Lower lobe of right lung (tissue), 2 donors: ENCODE measurements around the gene CCNE1. TPM values are rescaled to one million over a fixed set of nuclear protein-coding genes. Genes with fewer than 3 reads are reported as not detected.

Experiments
- ATAC-seq, 2 donors: fragments of 200-7000 bp; cut with Tn5 transposase; one replicate each; pipeline ENCODE4 v1.9.1; 2020 to 2022; ENCODE audit warnings: mild to moderate bottlenecking in 2 of 2, moderate library complexity in 2 of 2
- DNase-seq: peaks from one replicate; pipeline ENCODE4 v3.0.0-alpha.2; 2020
- H3K27ac ChIP-seq: fragments of 200-600 bp; one replicate; pipeline ENCODE4 v1.8.0; 2022
- H3K27me3 ChIP-seq: fragments of 200-600 bp; one replicate; pipeline ENCODE4 v1.8.0; 2022; ENCODE audit warnings: low read depth
- H3K36me3 ChIP-seq: fragments of 200-600 bp; one replicate; pipeline ENCODE4 v1.8.0; 2022; ENCODE audit warnings: mild to moderate bottlenecking
- H3K4me1 ChIP-seq: fragments of 200-600 bp; one replicate; pipeline ENCODE4 v1.8.0; 2022
- H3K4me3 ChIP-seq: fragments of 200-600 bp; one replicate; pipeline ENCODE4 v1.8.0; 2022; ENCODE audit warnings: mild to moderate bottlenecking
- H3K9me3 ChIP-seq: fragments of 200-600 bp; one replicate; pipeline ENCODE4 v1.8.0; 2022
- CTCF ChIP-seq: fragments of 200-600 bp; IDR thresholded peaks from one replicate; pipeline ENCODE4 v1.8.0; 2022; ENCODE audit warnings: antibody characterized with exemption, mild to moderate bottlenecking
- intact Hi-C: fragments of 100-400 bp; cut with DNase I; formaldehyde crosslinking; loops from one replicate; pipeline ENCODE4 v1.11.0; 2022
- total RNA-seq: library from RNA; stranded (reverse); fragmentation: NEBNext Ultra II Directional; extraction: Animal tissue kit (Norgen Biotek cat#: 25700); gene quantifications from one replicate; pipeline ENCODE4 v1.2.1, GENCODE V29; 2021
- donor health status: DM: no; HTN: yes; CAD: no; lungs with severe emphysema.

CCNE1 gene
- total RNA-seq, 1 donor from 2014 or later = 1.0 TPM

GRCh38 chr19:29851769-29852521, 40.2 kb downstream of the CCNE1 start:
- no peak for DNase-seq
- no peaks in the 10 kb centered on the region for H3K9me3 ChIP-seq
- H3K36me3 ChIP-seq = no peaks in the 10 kb centered on the region
- no peaks in the 10 kb centered on the region for H3K4me1 ChIP-seq
- TF ChIP-seq CTCF = no peak
- peaks cover 15% of the 10 kb centered on the region for H3K27me3 ChIP-seq
- no peak for ATAC-seq
- H3K27ac ChIP-seq = no peak overlapping the region
- H3K4me3 ChIP-seq = no peak overlapping the region
- intact Hi-C loops = no loop called here

GRCh38 chr19:29854033-29854432, 42.2 kb downstream of the CCNE1 start:
- ATAC-seq (no peak), DNase-seq (no peak)
- Histone ChIP-seq H3K4me3 (no peak overlapping the region), H3K4me1 (no peaks in the 10 kb centered on the region), H3K27me3 (peaks cover 24% of the 10 kb centered on the region), H3K9me3 (no peaks in the 10 kb centered on the region), H3K36me3 (no peaks in the 10 kb centered on the region), H3K27ac (no peak overlapping the region)
- TF ChIP-seq CTCF = no peak
- intact Hi-C loops = no loop called here

GRCh38 chr19:29855087-29855486, 43.3 kb downstream of the CCNE1 start:
- no peak for TF ChIP-seq CTCF
- DNase-seq = no peak
- no peaks in the 10 kb centered on the region for H3K4me1 ChIP-seq
- peaks cover 24% of the 10 kb centered on the region for H3K27me3 ChIP-seq
- H3K9me3 ChIP-seq = no peaks in the 10 kb centered on the region
- intact Hi-C loops = no loop called here
- no peaks in the 10 kb centered on the region for H3K36me3 ChIP-seq
- ATAC-seq = no peak
- H3K27ac ChIP-seq = no peak overlapping the region
- no peak overlapping the region for H3K4me3 ChIP-seq

GRCh38 chr19:29855741-29856500, 44.1 kb downstream of the CCNE1 start:
- Histone ChIP-seq H3K27me3 (peaks cover 24% of the 10 kb centered on the region), H3K27ac (no peak overlapping the region), H3K36me3 (no peaks in the 10 kb centered on the region), H3K4me3 (no peak overlapping the region), H3K4me1 (no peaks in the 10 kb centered on the region), H3K9me3 (no peaks in the 10 kb centered on the region)
- ATAC-seq = no peak
- TF ChIP-seq CTCF = no peak
- intact Hi-C loops = no loop called here
- DNase-seq = no peak

- H3K4me1 ChIP-seq = no peaks in the 10 kb centered on the region
- no peaks in the 10 kb centered on the region for H3K9me3 ChIP-seq
- DNase-seq (no peak), ATAC-seq (peak; percentile 89)
- no peaks in the 10 kb centered on the region for H3K36me3 ChIP-seq
- H3K27me3 ChIP-seq = peaks cover 23% of the 10 kb centered on the region
- H3K4me3 ChIP-seq = no peak overlapping the region
- peak; percentile 58 for TF ChIP-seq CTCF
- intact Hi-C loops = no loop called here
- no peak overlapping the region for H3K27ac ChIP-seq
Measured at GRCh38 chr19:29858000-29858596, 46.3 kb downstream of the CCNE1 start.
